ENCODE measurements around the gene SNRK.
A peak's percentile ranks its signal among the peaks of the same experiment; 100 is the strongest.

SNRK gene

DNA sequence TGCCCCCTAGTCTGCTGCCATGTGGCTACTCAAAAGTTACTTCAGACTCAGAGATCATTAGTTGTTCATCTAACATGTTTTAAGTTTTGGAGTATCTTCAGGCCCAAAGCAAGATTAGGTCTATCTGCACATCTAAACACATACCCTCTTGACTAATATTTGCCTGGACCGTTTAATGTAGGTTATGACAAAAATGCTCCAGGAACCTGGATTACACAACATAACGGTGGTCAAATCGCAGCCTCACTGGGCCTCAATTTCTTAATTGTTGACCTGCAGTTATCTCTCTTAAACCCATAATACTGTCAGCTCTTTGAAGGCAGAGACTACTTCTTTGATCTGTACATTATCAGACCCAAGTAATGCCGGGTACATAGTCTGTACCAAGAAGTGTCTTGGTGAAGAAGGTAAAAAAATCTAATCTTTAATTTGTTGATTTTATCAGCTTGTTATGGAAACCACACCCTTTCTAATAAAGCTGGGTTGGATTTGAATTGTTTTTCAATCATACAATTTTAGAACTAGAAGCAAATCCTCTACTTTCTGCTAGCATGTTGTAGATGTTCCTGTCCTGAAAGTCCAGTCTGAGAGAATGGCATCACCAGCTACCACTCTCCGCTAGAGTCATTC is 3.6 kb downstream of the SNRK start:
- peaks cover 74% of the 10 kb centered on the region for H3K4me1 ChIP-seq (ENCODE audit: insufficient read depth, low read length, poor library complexity, severe bottlenecking)
- H3K36me3 ChIP-seq (ENCODE audit: insufficient read depth, low read length) = no peaks in the 10 kb centered on the region
- H3F3A ChIP-seq (ENCODE audit: low read depth) = no peaks in the 10 kb centered on the region
- peak overlapping the region; percentile 74 for H3K9ac ChIP-seq (ENCODE audit: low read depth, low read length, poor library complexity, severe bottlenecking)
- peaks cover 81% of the 10 kb centered on the region for H3K79me2 ChIP-seq (ENCODE audit: insufficient read depth, low read length)
- TF ChIP-seq EZH2phosphoT487 (IDR thresholded peaks at IDR 0.05; ENCODE audit: borderline replicate concordance) = no peak
- TF ChIP-seq, protein P1, sequence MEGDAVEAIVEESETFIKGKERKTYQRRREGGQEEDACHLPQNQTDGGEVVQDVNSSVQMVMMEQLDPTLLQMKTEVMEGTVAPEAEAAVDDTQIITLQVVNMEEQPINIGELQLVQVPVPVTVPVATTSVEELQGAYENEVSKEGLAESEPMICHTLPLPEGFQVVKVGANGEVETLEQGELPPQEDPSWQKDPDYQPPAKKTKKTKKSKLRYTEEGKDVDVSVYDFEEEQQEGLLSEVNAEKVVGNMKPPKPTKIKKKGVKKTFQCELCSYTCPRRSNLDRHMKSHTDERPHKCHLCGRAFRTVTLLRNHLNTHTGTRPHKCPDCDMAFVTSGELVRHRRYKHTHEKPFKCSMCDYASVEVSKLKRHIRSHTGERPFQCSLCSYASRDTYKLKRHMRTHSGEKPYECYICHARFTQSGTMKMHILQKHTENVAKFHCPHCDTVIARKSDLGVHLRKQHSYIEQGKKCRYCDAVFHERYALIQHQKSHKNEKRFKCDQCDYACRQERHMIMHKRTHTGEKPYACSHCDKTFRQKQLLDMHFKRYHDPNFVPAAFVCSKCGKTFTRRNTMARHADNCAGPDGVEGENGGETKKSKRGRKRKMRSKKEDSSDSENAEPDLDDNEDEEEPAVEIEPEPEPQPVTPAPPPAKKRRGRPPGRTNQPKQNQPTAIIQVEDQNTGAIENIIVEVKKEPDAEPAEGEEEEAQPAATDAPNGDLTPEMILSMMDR (conservative IDR thresholded peaks at IDR 0.05; ENCODE audit: low read length) = no peak
- H3K9me2 ChIP-seq (replicated peaks; ENCODE audit: low read depth, low read length) = no peaks in the 10 kb centered on the region
- H4K20me1 ChIP-seq (ENCODE audit: insufficient read depth, low read length, poor library complexity, severe bottlenecking) = peaks cover 44% of the 10 kb centered on the region
- peak overlapping the region; percentile 85 for H3K4me3 ChIP-seq (ENCODE audit: low read length, poor library complexity, severe bottlenecking)
- H3K27me3 ChIP-seq (ENCODE audit: insufficient read depth, low read length, poor library complexity, severe bottlenecking) = no peaks in the 10 kb centered on the region
- peak overlapping the region; percentile 92 for H3K4me2 ChIP-seq (ENCODE audit: low read depth, low read length, poor library complexity, severe bottlenecking)
- H2AFZ ChIP-seq (ENCODE audit: low read length) = no peak overlapping the region
- no peaks in the 10 kb centered on the region for H3K9me3 ChIP-seq (ENCODE audit: insufficient read depth, low read depth, low read length)

DNA sequence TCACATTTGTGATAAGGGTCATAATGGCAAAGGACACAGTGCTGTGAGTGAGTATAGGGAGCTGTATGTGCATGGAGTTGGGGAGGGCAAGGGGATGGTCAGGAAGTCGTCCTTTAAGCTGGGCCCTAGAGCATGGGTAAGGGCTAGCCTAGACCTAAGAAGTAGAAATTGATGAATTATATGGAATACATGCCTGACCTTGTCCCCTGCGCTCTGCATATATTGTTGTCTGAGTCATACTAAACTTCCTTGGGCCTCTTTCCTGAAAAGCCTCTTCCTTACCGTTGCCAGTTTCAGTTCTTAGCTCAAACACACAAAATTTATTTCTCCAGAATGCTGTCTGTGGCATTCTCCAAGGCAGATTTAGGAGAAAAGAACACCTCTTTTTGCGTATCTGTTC is 4.6 kb downstream of the SNRK start:
- Histone ChIP-seq H3K4me1 (ENCODE audit: insufficient read depth, low read length, poor library complexity, severe bottlenecking) (peaks cover 84% of the 10 kb centered on the region), H3K9me3 (ENCODE audit: insufficient read depth, low read depth, low read length) (no peaks in the 10 kb centered on the region), H3K27me3 (ENCODE audit: insufficient read depth, low read length, poor library complexity, severe bottlenecking) (no peaks in the 10 kb centered on the region), H3F3A (ENCODE audit: low read depth) (no peaks in the 10 kb centered on the region), H2AFZ (ENCODE audit: low read length) (no peak overlapping the region), H3K36me3 (ENCODE audit: insufficient read depth, low read length) (no peaks in the 10 kb centered on the region), H3K9me2 (replicated peaks; ENCODE audit: low read depth, low read length) (no peaks in the 10 kb centered on the region), H3K79me2 (ENCODE audit: insufficient read depth, low read length) (peaks cover 91% of the 10 kb centered on the region), H3K4me3 (ENCODE audit: low read length, poor library complexity, severe bottlenecking) (peak overlapping the region; percentile 85), H3K4me2 (ENCODE audit: low read depth, low read length, poor library complexity, severe bottlenecking) (peak overlapping the region; percentile 92), H3K9ac (ENCODE audit: low read depth, low read length, poor library complexity, severe bottlenecking) (peak overlapping the region; percentile 74), H4K20me1 (ENCODE audit: insufficient read depth, low read length, poor library complexity, severe bottlenecking) (peaks cover 49% of the 10 kb centered on the region)
- TF ChIP-seq, protein P1 (conservative IDR thresholded peaks at IDR 0.05; ENCODE audit: low read length) = no peak
- no peak for TF ChIP-seq EZH2phosphoT487 (IDR thresholded peaks at IDR 0.05; ENCODE audit: borderline replicate concordance)

DNA sequence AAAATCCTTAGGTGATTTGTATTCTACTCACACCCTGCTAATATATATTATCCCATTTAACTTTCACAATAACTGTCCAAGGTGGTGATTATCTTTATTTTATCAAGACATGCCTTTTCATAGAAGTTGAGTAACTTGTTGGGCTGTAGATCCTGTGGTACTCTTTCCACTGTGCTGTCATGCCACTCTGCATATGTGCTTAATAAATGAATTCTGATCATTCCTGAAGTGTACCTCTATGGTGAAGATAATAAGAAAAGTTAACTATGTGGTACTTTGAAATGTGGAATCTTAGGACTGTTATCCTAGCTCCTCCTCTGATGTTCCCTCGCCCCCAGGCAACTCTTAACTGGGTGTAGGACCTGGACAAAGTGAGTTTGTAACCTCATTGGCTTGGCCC is 5.2 kb downstream of the SNRK start:
- Histone ChIP-seq H3K27me3 (ENCODE audit: insufficient read depth, low read length, poor library complexity, severe bottlenecking) (no peaks in the 10 kb centered on the region), H3F3A (ENCODE audit: low read depth) (peaks cover 2% of the 10 kb centered on the region; the same call in 1 of the 2 replicates), H3K9me2 (replicated peaks; ENCODE audit: low read depth, low read length) (no peaks in the 10 kb centered on the region), H3K36me3 (ENCODE audit: insufficient read depth, low read length) (no peaks in the 10 kb centered on the region), H3K4me2 (ENCODE audit: low read depth, low read length, poor library complexity, severe bottlenecking) (peak overlapping the region; percentile 92), H4K20me1 (ENCODE audit: insufficient read depth, low read length, poor library complexity, severe bottlenecking) (peaks cover 52% of the 10 kb centered on the region), H3K79me2 (ENCODE audit: insufficient read depth, low read length) (peaks cover 93% of the 10 kb centered on the region), H2AFZ (ENCODE audit: low read length) (no peak overlapping the region), H3K4me3 (ENCODE audit: low read length, poor library complexity, severe bottlenecking) (peak overlapping the region; percentile 85), H3K4me1 (ENCODE audit: insufficient read depth, low read length, poor library complexity, severe bottlenecking) (peaks cover 89% of the 10 kb centered on the region), H3K9me3 (ENCODE audit: insufficient read depth, low read depth, low read length) (no peaks in the 10 kb centered on the region), H3K9ac (ENCODE audit: low read depth, low read length, poor library complexity, severe bottlenecking) (peak overlapping the region; percentile 74)
- TF ChIP-seq EZH2phosphoT487 (IDR thresholded peaks at IDR 0.05; ENCODE audit: borderline replicate concordance) = no peak
- TF ChIP-seq, protein P1 (conservative IDR thresholded peaks at IDR 0.05; ENCODE audit: low read length) = no peak
